ENCODE measurements around the gene NUDT15. TPM values are rescaled to one million over a fixed set of nuclear protein-coding genes. Genes with fewer than 3 reads are reported as not detected.
"Not testable (repeated sequence)": the region's sequence is repeated elsewhere in the genome, so short reads cannot be mapped to it uniquely, and the experiment has no call there.

NUDT15 gene
- total RNA-seq, 4 donors from 2014 or later, result 5.0 to 8.0 (median 5.9) TPM

DNA sequence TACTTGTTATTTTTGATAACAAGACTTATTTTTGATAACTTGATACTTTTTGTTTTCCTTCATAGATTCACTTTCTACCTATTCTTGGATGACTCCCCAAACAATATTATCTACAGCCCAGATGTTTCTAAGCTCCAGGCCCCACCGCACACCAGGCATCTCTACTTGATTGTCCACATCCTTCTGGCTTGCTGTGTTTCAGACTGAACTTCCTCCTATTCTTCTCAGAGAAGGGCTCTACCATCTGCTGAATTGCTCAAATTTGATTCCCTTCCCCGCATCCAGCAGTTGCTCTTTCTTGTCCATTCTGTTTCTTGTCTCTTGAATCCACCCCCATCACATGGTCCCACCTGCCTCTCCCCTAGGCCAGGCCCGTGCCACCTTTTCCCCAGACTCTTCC lies 13.0 kb downstream of the NUDT15 start:
- H3K27ac ChIP-seq (replicated peaks in 1 of 4), result no peak overlapping the region
- WGBS, result 91% methylated on average over 3 of the region's 3 CpGs
- no peaks in the 10 kb centered on the region for H3K9me3 ChIP-seq
- H3K4me3 ChIP-seq, result no peak overlapping the region
- H3K4me1 ChIP-seq, result no peaks in the 10 kb centered on the region
- intact Hi-C loops (cut with DNase I), result no loop called here
- H3K27me3 ChIP-seq, result no peaks in the 10 kb centered on the region
- DNase-seq (ENCODE audit: extremely low spot score), result no peak
- TF ChIP-seq, protein P1, sequence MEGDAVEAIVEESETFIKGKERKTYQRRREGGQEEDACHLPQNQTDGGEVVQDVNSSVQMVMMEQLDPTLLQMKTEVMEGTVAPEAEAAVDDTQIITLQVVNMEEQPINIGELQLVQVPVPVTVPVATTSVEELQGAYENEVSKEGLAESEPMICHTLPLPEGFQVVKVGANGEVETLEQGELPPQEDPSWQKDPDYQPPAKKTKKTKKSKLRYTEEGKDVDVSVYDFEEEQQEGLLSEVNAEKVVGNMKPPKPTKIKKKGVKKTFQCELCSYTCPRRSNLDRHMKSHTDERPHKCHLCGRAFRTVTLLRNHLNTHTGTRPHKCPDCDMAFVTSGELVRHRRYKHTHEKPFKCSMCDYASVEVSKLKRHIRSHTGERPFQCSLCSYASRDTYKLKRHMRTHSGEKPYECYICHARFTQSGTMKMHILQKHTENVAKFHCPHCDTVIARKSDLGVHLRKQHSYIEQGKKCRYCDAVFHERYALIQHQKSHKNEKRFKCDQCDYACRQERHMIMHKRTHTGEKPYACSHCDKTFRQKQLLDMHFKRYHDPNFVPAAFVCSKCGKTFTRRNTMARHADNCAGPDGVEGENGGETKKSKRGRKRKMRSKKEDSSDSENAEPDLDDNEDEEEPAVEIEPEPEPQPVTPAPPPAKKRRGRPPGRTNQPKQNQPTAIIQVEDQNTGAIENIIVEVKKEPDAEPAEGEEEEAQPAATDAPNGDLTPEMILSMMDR (IDR thresholded peaks at IDR 0.05), result no peak
- TF ChIP-seq EP300 (IDR thresholded peaks at IDR 0.05), result no peak
- TF ChIP-seq POLR2A (IDR thresholded peaks at IDR 0.05; ENCODE audit: low read depth), result no peak
- no peak for TF ChIP-seq POLR2AphosphoS5 (IDR thresholded peaks at IDR 0.05)
- peaks cover 10 to 80% (median 47%) of the 10 kb centered on the region in 4 donors for H3K36me3 ChIP-seq

DNA sequence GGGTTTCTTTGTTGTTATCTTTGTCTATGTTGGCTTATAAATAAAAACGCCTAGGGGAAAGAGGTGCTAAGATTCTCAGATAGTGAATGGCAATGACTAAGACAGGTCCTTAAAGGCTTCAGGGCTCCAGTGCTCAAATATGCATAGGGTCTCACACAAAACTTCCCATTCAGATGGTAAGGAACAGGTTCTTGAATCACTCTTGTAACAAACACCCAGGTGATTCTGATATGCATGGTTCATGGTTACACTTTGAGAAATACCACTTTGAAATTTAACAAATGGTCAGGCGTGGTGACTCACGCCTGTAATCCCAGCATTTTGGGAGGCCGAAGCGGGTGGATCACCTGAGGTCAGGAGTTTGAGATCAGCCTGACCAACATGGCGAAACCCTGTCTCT lies 17.1 kb downstream of the NUDT15 start:
- intact Hi-C loops (cut with DNase I), result no loop called here
- no peak for DNase-seq (ENCODE audit: extremely low spot score)
- H3K36me3 ChIP-seq, result peaks cover 10 to 52% (median 31%) of the 10 kb centered on the region in 4 donors

DNA sequence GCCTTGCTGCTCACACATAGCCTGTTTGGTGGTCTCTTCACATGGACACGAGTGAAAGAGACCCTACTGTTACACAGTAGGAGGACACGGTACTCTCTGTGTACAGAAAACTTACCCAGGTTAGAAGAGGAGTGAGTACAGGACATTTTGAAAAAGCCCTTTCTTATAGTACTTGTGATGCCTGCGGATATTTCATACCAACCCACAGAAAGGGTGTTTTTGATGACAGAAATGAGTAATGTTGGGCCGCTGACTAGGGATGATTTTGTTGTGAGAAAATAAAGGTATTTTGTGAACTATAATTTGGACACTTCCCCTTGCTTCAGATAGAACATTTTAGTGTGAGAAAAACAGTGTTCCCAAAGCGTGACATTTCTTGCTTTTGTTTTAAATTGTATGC lies 18.2 kb downstream of the NUDT15 start:
- WGBS, result 75% methylated on average over 5 of the region's 5 CpGs
- Histone ChIP-seq H3K9me3 (no peaks in the 10 kb centered on the region), H3K4me1 (no peaks in the 10 kb centered on the region), H3K36me3 (peaks cover 10 to 46% (median 27%) of the 10 kb centered on the region in 4 donors), H3K27ac (replicated peaks in 1 of 4) (no peak overlapping the region), H3K4me3 (no peak overlapping the region), H3K27me3 (no peaks in the 10 kb centered on the region)
- intact Hi-C loops (cut with DNase I), result no loop called here
- no peak for DNase-seq (ENCODE audit: extremely low spot score)
- TF ChIP-seq EP300 (IDR thresholded peaks at IDR 0.05) (no peak), POLR2A (IDR thresholded peaks at IDR 0.05; ENCODE audit: low read depth) (no peak), POLR2AphosphoS5 (IDR thresholded peaks at IDR 0.05) (no peak)
- TF ChIP-seq, protein P1 (IDR thresholded peaks at IDR 0.05), result no peak

More for the DNA sequence above, 17.1 kb downstream of the NUDT15 start:
- TF ChIP-seq POLR2A (IDR thresholded peaks at IDR 0.05; ENCODE audit: low read depth), result no peak
- TF ChIP-seq, protein P1 (IDR thresholded peaks at IDR 0.05), result no peak
- no peak for TF ChIP-seq EP300 (IDR thresholded peaks at IDR 0.05)
- no peak for TF ChIP-seq POLR2AphosphoS5 (IDR thresholded peaks at IDR 0.05)
- 97% methylated on average over 6 of the region's 6 CpGs for WGBS
- no peak overlapping the region for H3K4me3 ChIP-seq
- H3K27me3 ChIP-seq, result no peaks in the 10 kb centered on the region
- H3K9me3 ChIP-seq, result no peaks in the 10 kb centered on the region
- no peaks in the 10 kb centered on the region for H3K4me1 ChIP-seq
- no peak overlapping the region for H3K27ac ChIP-seq (replicated peaks in 1 of 4)

DNA sequence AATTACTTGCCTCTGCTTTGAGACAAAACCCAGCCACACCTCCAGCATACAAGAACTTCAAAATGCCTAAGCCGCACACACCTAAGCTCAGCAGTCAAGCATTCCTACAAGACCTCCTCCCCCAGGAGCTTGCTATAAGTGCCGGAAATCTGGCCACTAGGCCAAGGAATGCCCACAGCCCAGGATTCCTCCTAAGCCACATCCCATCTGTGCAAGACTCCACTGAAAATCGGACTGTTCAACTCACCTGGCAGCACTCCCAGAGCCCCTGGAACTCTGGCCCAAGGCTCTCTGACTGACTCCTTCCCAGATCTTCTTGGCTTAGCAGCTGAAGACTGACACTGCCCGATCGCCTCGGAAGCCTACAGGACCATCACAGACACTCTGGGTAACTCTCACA lies 21.0 kb downstream of the NUDT15 start:
- H3K27me3 ChIP-seq; DNase-seq (ENCODE audit: extremely low spot score); H3K4me3 ChIP-seq; H3K4me1 ChIP-seq; H3K27ac ChIP-seq (replicated peaks in 1 of 4); intact Hi-C loops (cut with DNase I); H3K9me3 ChIP-seq: not testable (repeated sequence)
- peaks cover 0 to 25% (median 9%) of the 10 kb centered on the region in 4 donors for H3K36me3 ChIP-seq
- WGBS, result 81% methylated on average over 6 of the region's 6 CpGs

DNA sequence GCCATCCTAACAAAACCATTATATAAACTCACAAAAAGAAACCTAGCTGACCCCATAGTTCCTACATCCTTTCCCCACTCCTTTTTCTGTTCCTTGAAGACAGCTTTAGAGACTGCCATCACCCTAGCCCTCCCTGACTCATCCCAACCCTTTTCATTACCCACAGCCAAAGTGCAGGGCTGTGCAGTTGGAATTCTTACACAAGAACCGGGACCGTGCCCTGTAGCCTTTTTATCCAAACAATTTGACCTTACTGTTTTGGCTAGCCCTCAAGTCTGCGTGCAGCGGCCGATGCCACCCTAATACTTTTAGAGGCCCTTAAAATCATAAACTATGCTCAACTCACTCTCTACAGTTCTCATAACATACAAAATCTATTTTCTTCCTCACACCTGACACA lies 22.4 kb downstream of the NUDT15 start:
- H3K4me3 ChIP-seq; H3K4me1 ChIP-seq; H3K27me3 ChIP-seq; H3K9me3 ChIP-seq; DNase-seq (ENCODE audit: extremely low spot score); intact Hi-C loops (cut with DNase I); H3K27ac ChIP-seq (replicated peaks in 1 of 4): not testable (repeated sequence)
- H3K36me3 ChIP-seq, result peaks cover 0 to 19% (median 7%) of the 10 kb centered on the region in 4 donors
- WGBS, result 76% methylated on average over 5 of the region's 5 CpGs

DNA sequence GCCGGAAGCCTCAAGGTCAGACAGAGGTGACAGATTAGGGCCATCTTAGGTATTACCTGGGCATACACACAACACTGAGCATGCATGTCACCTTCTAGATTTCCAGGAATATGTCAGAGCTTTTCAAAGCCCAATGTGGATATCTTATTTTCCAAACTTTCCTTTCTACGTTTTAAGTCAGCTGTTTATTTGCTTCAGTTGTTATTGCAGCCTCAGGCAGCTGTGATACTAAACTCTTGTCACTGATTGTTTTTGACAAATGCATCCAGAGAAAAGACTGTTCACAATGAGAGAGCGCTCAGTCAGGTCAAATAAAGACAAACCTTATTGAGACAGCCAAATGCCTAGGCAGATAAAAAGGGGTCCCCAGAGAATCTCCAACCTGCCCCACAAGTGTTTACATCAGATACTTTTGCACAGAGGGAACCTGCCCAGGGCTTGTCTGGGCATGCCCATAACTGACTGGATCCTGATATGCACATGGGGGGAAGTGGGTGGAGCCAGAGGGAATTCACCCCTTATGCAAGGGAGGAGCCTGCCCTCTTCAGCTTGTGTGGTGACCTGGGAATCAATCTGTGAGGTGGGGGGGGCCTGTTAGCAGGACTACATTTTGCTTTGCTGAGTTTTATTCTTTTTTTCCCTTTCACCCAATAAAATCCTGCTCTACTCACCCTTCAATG lies 28.9 kb downstream of the NUDT15 start:
- peaks cover 8 to 71% (median 46%) of the 10 kb centered on the region in 4 donors for H3K36me3 ChIP-seq
- peaks cover 0 to 28% (median 7%) of the 10 kb centered on the region in 4 donors for H3K9me3 ChIP-seq
- H3K27me3 ChIP-seq, result no peaks in the 10 kb centered on the region
- WGBS, result 90% methylated on average over 3 of the region's 3 CpGs
- no peak for TF ChIP-seq POLR2AphosphoS5 (IDR thresholded peaks at IDR 0.05)
- TF ChIP-seq, protein P1 (IDR thresholded peaks at IDR 0.05), result no peak
- TF ChIP-seq EP300 (IDR thresholded peaks at IDR 0.05), result no peak
- DNase-seq (ENCODE audit: extremely low spot score), result no peak
- no peak overlapping the region for H3K4me3 ChIP-seq
- intact Hi-C loops (cut with DNase I), result no loop called here
- H3K27ac ChIP-seq (replicated peaks in 1 of 4), result no peak overlapping the region
- H3K4me1 ChIP-seq, result no peaks in the 10 kb centered on the region

All from esophagus muscularis mucosa (tissue), 4 donors.